ENCODE results near the gene XIRP1. TPM values are rescaled to one million over a fixed set of nuclear protein-coding genes. Genes with fewer than 3 reads are reported as not detected.

The XIRP1 gene
- total RNA-seq, 3 donors from 2014 or later: 0.31 TPM; not detected in 2

DNA sequence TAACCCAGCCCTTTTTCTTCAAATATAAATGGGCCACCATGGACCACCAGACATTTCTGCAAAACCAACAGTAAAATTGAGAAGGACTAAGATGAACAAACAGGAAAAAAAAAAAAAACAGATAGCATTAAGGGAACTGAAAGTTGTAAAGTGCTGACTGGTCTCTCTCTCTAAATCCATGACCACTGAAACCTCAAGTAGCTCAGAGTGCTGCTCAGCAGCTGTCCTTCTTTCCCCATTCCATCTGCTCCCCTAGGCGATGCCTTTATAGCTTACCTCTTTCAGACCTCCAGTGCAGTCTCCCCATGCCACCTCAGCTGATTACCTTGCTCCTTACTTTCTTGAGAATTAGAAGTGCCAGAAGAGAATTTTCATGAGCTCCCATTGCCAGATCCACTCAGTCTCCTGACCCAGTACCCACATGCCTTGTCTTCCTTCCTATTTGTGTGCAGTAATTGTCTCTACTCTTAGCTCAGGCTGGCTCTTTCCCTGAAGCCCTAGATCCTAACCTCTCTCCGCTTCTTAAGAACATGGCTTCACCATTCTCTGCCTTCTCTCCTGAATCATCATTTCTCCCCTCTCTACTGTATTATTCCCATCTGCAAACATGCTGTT, 23.9 kb upstream of the XIRP1 start:
- intact Hi-C loops (cut with DNase I, micrococcal nuclease): no loop called here
- Histone ChIP-seq H3K9me3 (no peaks in the 10 kb centered on the region), H3K4me1 (ENCODE audit: low read depth) (no peaks in the 10 kb centered on the region), H3K36me3 (ENCODE audit: low read depth) (no peaks in the 10 kb centered on the region), H3K4me3 (no peak overlapping the region)
- ATAC-seq (peak; percentile 61), DNase-seq (no peak)
- no peak for TF ChIP-seq CTCF (IDR thresholded peaks at IDR 0.05)

DNA sequence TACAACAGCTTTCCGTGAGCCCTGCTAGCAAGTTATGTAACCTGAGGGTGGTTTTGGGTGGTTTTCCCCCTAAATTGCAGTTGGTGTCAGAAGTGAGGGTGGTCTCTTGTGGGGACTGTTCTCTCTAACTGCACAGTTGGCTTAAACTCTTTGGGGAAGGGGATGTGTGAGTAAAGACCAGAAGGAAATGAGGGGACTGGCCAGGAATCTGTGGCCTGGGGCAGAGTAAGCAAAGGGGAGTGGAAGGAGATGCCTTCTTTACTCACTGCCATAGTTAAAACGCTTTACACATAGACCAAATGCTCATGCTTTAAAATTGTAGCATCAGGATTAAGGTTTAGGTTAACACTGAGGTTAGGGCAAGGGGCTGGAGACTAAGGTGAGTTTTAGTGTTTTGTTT, 21.2 kb upstream of the XIRP1 start:
- H3K4me1 ChIP-seq (ENCODE audit: low read depth): no peaks in the 10 kb centered on the region
- intact Hi-C loops (cut with DNase I, micrococcal nuclease): no loop called here
- DNase-seq (no peak), ATAC-seq (no peak)
- TF ChIP-seq CTCF (IDR thresholded peaks at IDR 0.05): no peak
- no peak overlapping the region for H3K4me3 ChIP-seq
- no peaks in the 10 kb centered on the region for H3K36me3 ChIP-seq (ENCODE audit: low read depth)
- H3K9me3 ChIP-seq: no peaks in the 10 kb centered on the region

- no peaks in the 10 kb centered on the region for H3K36me3 ChIP-seq (ENCODE audit: low read depth)
- no peaks in the 10 kb centered on the region for H3K9me3 ChIP-seq
- ATAC-seq (no peak), DNase-seq (no peak)
- no peaks in the 10 kb centered on the region for H3K4me1 ChIP-seq (ENCODE audit: low read depth)
- TF ChIP-seq CTCF (IDR thresholded peaks at IDR 0.05): no peak
- no peak overlapping the region for H3K4me3 ChIP-seq
- intact Hi-C loops (cut with DNase I, micrococcal nuclease): no loop called here
These were observed 20.3 kb upstream of the XIRP1 start for GRCh38 chr3:39212665-39213064.

- intact Hi-C loops (cut with DNase I, micrococcal nuclease): no loop called here
- ATAC-seq: no peak
- no peak for DNase-seq
- no peaks in the 10 kb centered on the region for H3K9me3 ChIP-seq
- no peak overlapping the region for H3K4me3 ChIP-seq
- TF ChIP-seq CTCF (IDR thresholded peaks at IDR 0.05): no peak
- no peaks in the 10 kb centered on the region for H3K4me1 ChIP-seq (ENCODE audit: low read depth)
- H3K36me3 ChIP-seq (ENCODE audit: low read depth): no peaks in the 10 kb centered on the region
These were observed 19.1 kb upstream of the XIRP1 start for GRCh38 chr3:39211332-39212130.

DNA sequence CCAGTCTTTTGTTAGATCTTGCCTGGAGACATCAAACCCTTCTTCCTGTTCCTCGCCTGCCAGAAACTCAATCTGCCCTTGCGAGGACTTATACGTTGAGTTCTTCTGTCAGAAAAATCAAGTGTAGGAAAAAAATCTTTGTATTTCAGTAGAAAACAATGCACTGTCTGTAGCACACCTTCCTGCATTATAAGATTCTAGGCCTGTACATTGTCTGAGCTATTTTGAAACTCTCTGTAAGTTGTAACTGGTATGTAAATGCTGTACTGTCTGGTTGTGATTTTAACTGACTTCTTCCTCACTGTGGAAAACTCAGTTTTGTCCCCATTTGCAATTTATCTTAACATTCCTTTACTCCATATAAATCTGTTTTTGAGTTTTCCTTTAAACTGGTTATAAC, 17.7 kb upstream of the XIRP1 start:
- Histone ChIP-seq H3K4me1 (ENCODE audit: low read depth) (no peaks in the 10 kb centered on the region), H3K36me3 (ENCODE audit: low read depth) (no peaks in the 10 kb centered on the region), H3K4me3 (no peak overlapping the region), H3K9me3 (no peaks in the 10 kb centered on the region)
- DNase-seq (no peak), ATAC-seq (no peak)
- intact Hi-C loops (cut with DNase I, micrococcal nuclease): no loop called here
- no peak for TF ChIP-seq CTCF (IDR thresholded peaks at IDR 0.05)
